HepG2 (cell line): ENCODE measurements around the gene CDK5RAP2.

Experiments used
- CTCF ChIP-seq: sonication (generic); formaldehyde crosslinking; IDR thresholded peaks from 2 replicates; pipeline ENCODE4 v1.5.0; 2020; ENCODE audit warnings: mild to moderate bottlenecking, missing genetic modification reagents, moderate library complexity
- HDAC1 ChIP-seq: sonication (generic); formaldehyde crosslinking; IDR thresholded peaks from 2 replicates; pipeline ENCODE4 v1.5.1; 2020; ENCODE audit warnings: mild to moderate bottlenecking, missing genetic modification reagents
- KMT2A ChIP-seq: sonication (generic); formaldehyde crosslinking; IDR thresholded peaks from 2 replicates; pipeline ENCODE4 v1.4.0; 2020; ENCODE audit warnings: missing genetic modification reagents
- POLR2A ChIP-seq, 2 experiments: IDR thresholded peaks; 2 replicates each; pipeline ENCODE4 v1.6.1; 2011; ENCODE audit warnings: low read depth in 2 of 2, low read length in 2 of 2, mild to moderate bottlenecking in 1 of 2, moderate library complexity in 1 of 2; ENCODE audit not compliant: insufficient read depth in 1 of 2
- SUZ12 ChIP-seq: fragments of 150-350 bp; IDR thresholded peaks from 2 replicates; pipeline ENCODE4 v1.6.1; 2014; ENCODE audit warnings: low read depth, low read length
- TARDBP ChIP-seq: sonication (generic); formaldehyde crosslinking; IDR thresholded peaks from 2 replicates; pipeline ENCODE4 v1.8.0; 2022; ENCODE audit warnings: mild to moderate bottlenecking, missing genetic modification reagents
- TBL1XR1 ChIP-seq: fragments of 150-350 bp; IDR thresholded peaks from 2 replicates; pipeline ENCODE4 v1.6.1; 2014; ENCODE audit warnings: borderline replicate concordance, low read length; ENCODE audit not compliant: partially characterized antibody
- ZSCAN29 ChIP-seq: sonication (generic); formaldehyde crosslinking; conservative IDR thresholded peaks from 2 replicates; pipeline ENCODE4 v1.4.0; 2020; ENCODE audit warnings: mild to moderate bottlenecking, missing genetic modification reagents

- TF ChIP-seq KMT2A (CRISPR knock-in tag) (no peak), CTCF (CRISPR knock-in tag) (no peak), TARDBP (CRISPR knock-in tag) (no peak), ZSCAN29 (no peak), HDAC1 (CRISPR knock-in tag) (no peak), TBL1XR1 (no peak), SUZ12 (no peak), POLR2A (IDR thresholded peaks at IDR 0.05; ENCODE audit: insufficient read depth in 1 of 2, low read depth in 2 of 2, low read length in 2 of 2) (no peak)
Measured at GRCh38 chr9:120351106-120351505, 228.9 kb downstream of the CDK5RAP2 start.
